K562 (cell line): ENCODE measurements around the gene BIK. TPM values are rescaled to one million over a fixed set of nuclear protein-coding genes. Genes with fewer than 3 reads are reported as not detected.

Source experiments
- ATAC-seq: fragments of 200-7000 bp; cut with Tn5 transposase; 3 replicates; pipeline ENCODE4 v1.9.1; 2020; ENCODE audit warnings: moderate library complexity
- BruUV-seq: library from RNA; stranded (reverse); fragments of 400-500 nt; replicated peaks from 2 replicates; lab custom pipeline; 2021; lab: Mats Ljungman, UMichigan
- CTCF ChIA-PET: fragments of 300-600 bp; formaldehyde crosslinking; extraction: SDS; loops from one replicate; lab custom pipeline; 2021; ENCODE audit warnings: low intra/inter-chr PET ratio; lab: Yijun Ruan, JAX
- POLR2A ChIA-PET: fragments of 300-600, 350-650 bp; sonication (Branson Sonifier 250); formaldehyde crosslinking; extraction: SDS; loops from one replicate; lab custom pipeline; 2021; ENCODE audit warnings: antibody characterized with exemption, inconsistent platforms; lab: Yijun Ruan, JAX
- DNase-seq, 4 experiments: peaks; one replicate each; pipeline versions ENCODE4 v3.0.0 to v3.0.0-alpha.2; 2011 to 2018; ENCODE audit warnings: low spot score in 3 of 4, mixed read lengths in 3 of 4; ENCODE audit errors: extremely low read depth in 1 of 4
- FAIRE-seq: peaks from 2 replicates; lab custom pipeline; 2011; peaks lifted over from hg19 to GRCh38; lab: Jason Lieb, UNC
- H2AFZ ChIP-seq: 2 replicates; pipeline ENCODE4 v1.6.0; 2011; ENCODE audit warnings: low read depth, low read length, control low read depth, inconsistent platforms
- H3K27ac ChIP-seq: fragments of 200-600 bp; 3 replicates; pipeline ENCODE4 v1.8.0; 2011; ENCODE audit warnings: low read depth, mild to moderate bottlenecking, control low read depth, inconsistent platforms, low read length, moderate library complexity, mixed read lengths; ENCODE audit errors: extremely low read depth
- H3K27me3 ChIP-seq, 2 experiments: fragments of 300-600 bp in 1 of 2; 2 replicates in 1 of 2; 3 replicates in 1 of 2; pipeline versions ENCODE4 v1.6.0 to v1.8.0; 2011; ENCODE audit warnings: inconsistent platforms in 2 of 2, low read length in 2 of 2, mild to moderate bottlenecking in 1 of 2, mixed read lengths in 1 of 2, moderate library complexity in 1 of 2; ENCODE audit not compliant: control insufficient read depth in 2 of 2, insufficient read depth in 2 of 2
- H3K36me3 ChIP-seq: fragments of 300-600 bp; 3 replicates; pipeline ENCODE4 v1.8.0; 2011; ENCODE audit warnings: mild to moderate bottlenecking, low read length, inconsistent platforms; ENCODE audit not compliant: control insufficient read depth, insufficient read depth
- H3K4me1 ChIP-seq, 2 experiments: fragments of 200-600 bp in 1 of 2; replicated peaks in 1 of 2; 2 replicates in 1 of 2; 3 replicates in 1 of 2; pipeline versions ENCODE4 v1.5.1 to v1.8.0; 2011; ENCODE audit warnings: inconsistent platforms in 2 of 2, low read length in 2 of 2, mild to moderate bottlenecking in 1 of 2, mixed read lengths in 1 of 2, moderate library complexity in 1 of 2; ENCODE audit not compliant: control insufficient read depth in 2 of 2, insufficient read depth in 2 of 2
- H3K4me2 ChIP-seq: 2 replicates; pipeline ENCODE4 v1.6.1; 2011; ENCODE audit warnings: low read length, control low read depth, inconsistent platforms, mixed read lengths; ENCODE audit not compliant: insufficient read depth
- H3K4me3 ChIP-seq: fragments of 200-600 bp; sonication (generic), shearing (Covaris generic); 2 replicates; pipeline ENCODE4 v1.5.1; 2016; ENCODE audit warnings: control low read depth, inconsistent platforms
- H3K79me2 ChIP-seq: fragments of 200-600 bp; 3 replicates; pipeline ENCODE4 v1.8.0; 2011; ENCODE audit warnings: low read length, inconsistent platforms; ENCODE audit not compliant: control insufficient read depth, insufficient read depth
- H3K9ac ChIP-seq, 2 experiments: 2 replicates each; pipeline versions ENCODE4 v1.6.0 to v1.6.1; 2011; ENCODE audit warnings: low read depth in 2 of 2, low read length in 2 of 2, control low read depth in 1 of 2, inconsistent platforms in 1 of 2, mild to moderate bottlenecking in 1 of 2, mixed read lengths in 1 of 2; ENCODE audit not compliant: insufficient read depth in 1 of 2
- H3K9me1 ChIP-seq: one replicate; pipeline ENCODE4 v1.6.0; 2011; ENCODE audit warnings: inconsistent platforms, mild to moderate bottlenecking, low read length, moderate library complexity; ENCODE audit not compliant: control insufficient read depth, insufficient read depth
- H3K9me3 ChIP-seq: replicated peaks from 2 replicates; pipeline ENCODE4 v1.5.1; 2011; ENCODE audit warnings: low read depth, low read length, inconsistent platforms; ENCODE audit not compliant: control insufficient read depth, insufficient read depth
- H4K20me1 ChIP-seq: replicated peaks from 2 replicates; pipeline ENCODE4 v1.6.1; 2011; ENCODE audit warnings: low read length, inconsistent platforms, mixed read lengths; ENCODE audit not compliant: control insufficient read depth, insufficient read depth
- BCOR ChIP-seq: fragments of 450-650 bp; IDR thresholded peaks from 2 replicates; pipeline ENCODE4 v1.6.1; 2016
- CREM ChIP-seq: IDR thresholded peaks from 2 replicates; pipeline ENCODE4 v1.6.1; 2014; ENCODE audit warnings: antibody characterized with exemption, low read depth
- CTBP1 ChIP-seq: fragments of 450-650 bp; IDR thresholded peaks from 2 replicates; pipeline ENCODE4 v1.6.1; 2016; ENCODE audit warnings: borderline replicate concordance
- EP300 ChIP-seq: IDR thresholded peaks from 2 replicates; pipeline ENCODE4 v1.6.1; 2012; ENCODE audit warnings: low read length, improper control_type of control experiment
- GABPB1 ChIP-seq: sonication (generic); formaldehyde crosslinking; IDR thresholded peaks from 2 replicates; pipeline ENCODE4 v1.8.0; 2022; ENCODE audit warnings: mild to moderate bottlenecking, missing genetic modification reagents
- GMEB1 ChIP-seq: fragments of 250-450 bp; sonication (Bioruptor Pico); IDR thresholded peaks from 2 replicates; pipeline ENCODE4 v1.4.0; 2020; ENCODE audit warnings: mild to moderate bottlenecking
- KDM1A ChIP-seq, 2 experiments: fragments of 450-650 bp; IDR thresholded peaks; 2 replicates each; pipeline ENCODE4 v1.6.1; 2016; ENCODE audit warnings: mild to moderate bottlenecking in 2 of 2
- MAFF ChIP-seq: IDR thresholded peaks from 2 replicates; pipeline ENCODE4 v1.6.1; 2012; ENCODE audit warnings: low read length, improper control_type of control experiment
- RBM25 ChIP-seq: fragments of 200-400 bp; formaldehyde crosslinking; IDR thresholded peaks from 2 replicates; pipeline ENCODE4 v1.6.1; 2018; ENCODE audit warnings: low read length, low read depth, moderate library complexity; ENCODE audit not compliant: severe bottlenecking
- REST ChIP-seq, 2 experiments: fragments of 450-650 bp; formaldehyde crosslinking in 1 of 2; IDR thresholded peaks; 2 replicates each; pipeline versions ENCODE4 v1.4.0 to v1.6.1; 2014 to 2020; ENCODE audit warnings: mild to moderate bottlenecking in 2 of 2, borderline replicate concordance in 1 of 2, low read depth in 1 of 2
- SMARCA5 ChIP-seq: fragments of 450-650 bp; IDR thresholded peaks from 2 replicates; pipeline ENCODE4 v1.6.1; 2016
- SREBF2 ChIP-seq: sonication (generic); formaldehyde crosslinking; IDR thresholded peaks from 2 replicates; pipeline ENCODE4 v1.4.0; 2020; ENCODE audit warnings: mild to moderate bottlenecking, missing genetic modification reagents
- ZNF316 ChIP-seq: fragments of 450-650 bp; IDR thresholded peaks from 2 replicates; pipeline ENCODE4 v1.6.1; 2016
- WGBS: fragments of 100-300 bp; shearing (Covaris generic); methylation state at CpG from one replicate; pipeline ENCODE4 v1.1.6; 2016; ENCODE audit warnings: low coverage, mixed read lengths; ENCODE audit not compliant: insufficient coverage; ENCODE audit errors: missing lambda C conversion rate; 5-methylcytosine and 5-hydroxymethylcytosine counted together
- in situ Hi-C: fragments of 300-500 bp; cut with MboI; formaldehyde crosslinking; loops from 4 replicates; pipeline ENCODE4 v1.15.0; 2018; ENCODE audit warnings: inconsistent platforms, mixed read lengths
- intact Hi-C: fragments of 100-400 bp; cut with micrococcal nuclease; formaldehyde crosslinking; loops from 2 replicates; pipeline ENCODE4 v1.14.2; 2022
- polyA plus RNA-seq, 8 experiments: library from polyadenylated mRNA; depleted of rRNA in 4 of 8; stranded (reverse) in 5 of 8; unstranded in 3 of 8; fragments of >200 nt; fragmentation: Nextera tagmentation in 2 of 8; fragmentation: Illumina TruSeq in 1 of 8; extraction: Ambion mirVana in 2 of 8; extraction: Trizol in 1 of 8; gene quantifications; 2 replicates each; pipeline versions ENCODE4 v1.2.1 to v1.2.3, GENCODE V29; 2011 to 2014; ENCODE audit warnings: inconsistent platforms in 1 of 8, missing spikeins in 1 of 8
- total RNA-seq, 7 experiments: library from RNA; depleted of rRNA in 6 of 7; stranded (reverse); fragments of >200 nt in 6 of 7; fragmentation: Illumina TruSeq in 2 of 7; extraction: Trizol in 2 of 7; gene quantifications; 2 replicates each; pipeline versions ENCODE4 v1.2.1 to v1.2.3, GENCODE V29; 2011 to 2021; ENCODE audit warnings: low replicate concordance in 1 of 7

The BIK gene
- total and polyA plus RNA-seq, 9 of the 15 experiments (the other 6 are each of a cell fraction or from before 2014, with no cell fraction given): 0.08 to 0.23 (median 0.18) TPM; not detected in 4

- ChIA-PET POLR2A (interaction anchor here (0.8 to 0.9 kb wide), 2 partner anchors 10 to 333 kb away, joined by 4 to 5 read pairs; no protein-coding TSS in a partner anchor), CTCF (interaction anchor here (0.5 to 1.7 kb wide), 4 partner anchors 223 to 310 kb away, joined by 3 to 9 read pairs (median 4); no protein-coding TSS in a partner anchor)
- Histone ChIP-seq H3K36me3 (no peaks in the 10 kb centered on the region), H2AFZ (peak overlapping the region; percentile 64), H4K20me1 (no peaks in the 10 kb centered on the region), H3K9me1 (no peaks in the 10 kb centered on the region), H3K79me2 (no peaks in the 10 kb centered on the region), H3K27ac (no peak overlapping the region), H3K9me3 (no peaks in the 10 kb centered on the region), H3K4me1 (peaks cover 3 to 20% of the 10 kb centered on the region in 2 experiments; a peak in 4 of 5 replicates), H3K4me3 (no peak overlapping the region), H3K4me2 (no peak overlapping the region), H3K9ac (no peak overlapping the region), H3K27me3 (no peaks in the 10 kb centered on the region)
- ATAC-seq (peak; percentile 78), FAIRE-seq (peak; percentile 95), DNase-seq (peak; percentile 64 to 84 (median 73))
- in situ Hi-C loops: no loop called here
- BruUV-seq: no TSS peak
- WGBS: 25% methylated on average over 6 of the region's 6 CpGs
- intact Hi-C loops: no loop called here
- TF ChIP-seq CTBP1 (peak; percentile 34; the same call in 1 of the 2 replicates), SMARCA5 (peak; percentile 22; the same call in 1 of the 2 replicates), BCOR (peak; percentile 76), EP300 (peak; percentile 25; the same call in 1 of the 2 replicates), MAFF (peak; percentile 49; the same call in 1 of the 2 replicates), ZNF316 (peak; percentile 60), REST (IDR thresholded peaks at IDR 0.05; ENCODE audit: borderline replicate concordance) (peak; percentile 43), REST (CRISPR knock-in tag; IDR thresholded peaks at IDR 0.05; ENCODE audit: low read depth) (no peak), RBM25 (peak; percentile 28), KDM1A (IDR thresholded peaks at IDR 0.05) (peak; percentile 26 to 34; a peak in 1 of 4 replicates), SREBF2 (no peak), GMEB1 (CRISPR knock-in tag) (no peak), GABPB1 (CRISPR knock-in tag) (no peak), CREM (peak; percentile 63)
These were observed 20.3 kb upstream of the BIK start for GRCh38 chr22:43090130-43090789.
